SK-N-SH treated with all-trans-retinoic acid at 6 μM for 48 hours (cell line): ENCODE results near the gene GSE1.

ENCODE experiments used
- CREB5 ChIP-seq: fragments of 250-450 bp; sonication (Bioruptor Pico); IDR thresholded peaks from 2 replicates; pipeline ENCODE4 v1.5.1; 2020; ENCODE audit warnings: low read depth, mild to moderate bottlenecking, moderate library complexity
- ESRRG ChIP-seq: fragments of 250-450 bp; sonication (Bioruptor Pico); IDR thresholded peaks from 2 replicates; pipeline ENCODE4 v1.6.1; 2021; ENCODE audit warnings: mild to moderate bottlenecking
- PATZ1 ChIP-seq: fragments of 250-450 bp; sonication (Bioruptor Pico); IDR thresholded peaks from 2 replicates; pipeline ENCODE4 v1.8.0; 2020; ENCODE audit warnings: mild to moderate bottlenecking, moderate library complexity, borderline replicate concordance
- ZFP30 ChIP-seq: fragments of 450-650 bp; formaldehyde crosslinking; IDR thresholded peaks from 2 replicates; pipeline ENCODE4 v1.5.0; 2022; ENCODE audit warnings: mild to moderate bottlenecking, moderate library complexity
- ZNF8 ChIP-seq: fragments of 450-650 bp; formaldehyde crosslinking; IDR thresholded peaks from 2 replicates; pipeline ENCODE4 v1.5.0; 2020; ENCODE audit warnings: mild to moderate bottlenecking, moderate library complexity

- no peak for TF ChIP-seq ZNF8
- no peak for TF ChIP-seq ZFP30 (CRISPR knock-in tag)
- TF ChIP-seq PATZ1, result no peak
- TF ChIP-seq CREB5 (CRISPR knock-in tag), result no peak
- no peak for TF ChIP-seq ESRRG
Observed at GRCh38 chr16:85640254-85640558, 27.1 kb downstream of the GSE1 start.
